Lower leg skin (tissue), 3 donors: ENCODE results near the gene AJAP1.

Experiments
- POLR2A ChIP-seq, 2 donors: fragments of 450-650 bp; IDR thresholded peaks; one replicate each; pipeline ENCODE4 v1.6.1; 2016 to 2017; ENCODE audit warnings: antibody characterized with exemption in 2 of 2, mild to moderate bottlenecking in 1 of 2, moderate library complexity in 1 of 2
- TF ChIP-seq, protein P1 (sequence below), 3 donors: fragments of 450-650 bp; IDR thresholded peaks; one replicate each; pipeline ENCODE4 v1.5.1; 2016; ENCODE audit warnings: antibody characterized with exemption in 3 of 3, mild to moderate bottlenecking in 3 of 3, moderate library complexity in 2 of 3

DNA sequence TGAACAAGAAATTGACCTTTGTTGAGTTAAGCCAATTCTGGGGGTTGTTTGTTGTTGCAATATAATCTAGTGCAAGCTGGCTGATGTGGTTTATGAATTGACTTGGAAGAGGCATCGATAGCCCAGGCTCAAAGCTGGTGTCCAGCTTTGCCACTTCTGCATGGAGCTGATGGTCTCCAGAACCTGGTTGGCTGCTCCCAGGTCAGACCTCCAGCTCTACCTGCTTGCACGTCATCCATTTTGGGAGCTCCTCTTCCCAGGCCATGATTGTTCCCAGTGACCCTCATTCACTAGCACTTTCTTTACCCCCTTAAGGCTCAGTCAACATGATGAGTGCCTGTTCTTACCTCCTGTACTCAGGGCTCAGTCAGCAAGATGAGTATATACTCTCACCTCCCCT lies 5.8 kb upstream of the AJAP1 start:
- TF ChIP-seq, protein P1, sequence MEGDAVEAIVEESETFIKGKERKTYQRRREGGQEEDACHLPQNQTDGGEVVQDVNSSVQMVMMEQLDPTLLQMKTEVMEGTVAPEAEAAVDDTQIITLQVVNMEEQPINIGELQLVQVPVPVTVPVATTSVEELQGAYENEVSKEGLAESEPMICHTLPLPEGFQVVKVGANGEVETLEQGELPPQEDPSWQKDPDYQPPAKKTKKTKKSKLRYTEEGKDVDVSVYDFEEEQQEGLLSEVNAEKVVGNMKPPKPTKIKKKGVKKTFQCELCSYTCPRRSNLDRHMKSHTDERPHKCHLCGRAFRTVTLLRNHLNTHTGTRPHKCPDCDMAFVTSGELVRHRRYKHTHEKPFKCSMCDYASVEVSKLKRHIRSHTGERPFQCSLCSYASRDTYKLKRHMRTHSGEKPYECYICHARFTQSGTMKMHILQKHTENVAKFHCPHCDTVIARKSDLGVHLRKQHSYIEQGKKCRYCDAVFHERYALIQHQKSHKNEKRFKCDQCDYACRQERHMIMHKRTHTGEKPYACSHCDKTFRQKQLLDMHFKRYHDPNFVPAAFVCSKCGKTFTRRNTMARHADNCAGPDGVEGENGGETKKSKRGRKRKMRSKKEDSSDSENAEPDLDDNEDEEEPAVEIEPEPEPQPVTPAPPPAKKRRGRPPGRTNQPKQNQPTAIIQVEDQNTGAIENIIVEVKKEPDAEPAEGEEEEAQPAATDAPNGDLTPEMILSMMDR (IDR thresholded peaks at IDR 0.05): no peak
- TF ChIP-seq POLR2A (IDR thresholded peaks at IDR 0.05): no peak
